Tibial nerve (tissue), 4 donors: ENCODE data around the gene DDX54. TPM values are rescaled to one million over a fixed set of nuclear protein-coding genes. Genes with fewer than 3 reads are reported as not detected.

ENCODE experiments used
- small RNA-seq: library from RNA; depleted of rRNA; stranded (forward); fragments of <200 nt; gene quantifications from one replicate; pipeline ENCODE3, GENCODE V24; 2016
- total RNA-seq, 4 donors: library from RNA; depleted of rRNA; stranded (reverse); fragments of >200 nt; gene quantifications; one replicate each; pipeline ENCODE4 v1.1.0, GENCODE V29; 2016

The DDX54 gene
- total RNA-seq, 4 donors from 2014 or later = 49.4 to 105 (median 83.0) TPM

Small RNAs within 50 kb of the gene (small RNA-seq; reads per million reads assigned to genes)
- gene MIR7106 = not detected
- gene RF00019 = not detected

Other genes with a start within 250 kb of the DDX54 start
- gene OAS3, start 247.0 kb downstream of the DDX54 start, total RNA-seq = 10 to 100 TPM in 2 of 4 donors, 1 to 10 TPM in 2; 5.7 to 16.5 (median 11.3) TPM
- 10 to 100 TPM in 1 of 4 donors, 1 to 10 TPM in 3; 3.1 to 28.4 (median 6.3) TPM for gene OAS2, start 207.0 kb downstream of the DDX54 start, total RNA-seq
- 10 to 100 TPM; 17.3 to 38.1 (median 25.4) TPM for gene DTX1, start 128.7 kb downstream of the DDX54 start, total RNA-seq
- 1 to 10 TPM in 3 of 4 donors, under 1 TPM in 1; 0.87 to 5.2 (median 3.3) TPM for gene RASAL1, start 49.7 kb downstream of the DDX54 start, total RNA-seq
- gene CFAP73, start 35.8 kb downstream of the DDX54 start, total RNA-seq = not detected
- gene RITA1, start 243 bp upstream of the DDX54 start, total RNA-seq = 10 to 100 TPM in 3 of 4 donors, 1 to 10 TPM in 1; 8.3 to 27.5 (median 14.1) TPM
- 10 to 100 TPM; 62.7 to 77.6 (median 69.8) TPM for gene TPCN1, start 36.0 kb upstream of the DDX54 start, total RNA-seq
- 10 to 100 TPM; 52.0 to 73.5 (median 61.2) TPM for gene SLC8B1, start 149.6 kb upstream of the DDX54 start, total RNA-seq
- 10 to 100 TPM; 36.5 to 57.9 (median 44.7) TPM for gene PLBD2, start 173.1 kb upstream of the DDX54 start, total RNA-seq
- gene SDS, start 218.4 kb upstream of the DDX54 start, total RNA-seq = under 1 TPM in 1 of 4 donors, not detected in 3; 0.90 TPM
- gene SDSL, start 236.9 kb upstream of the DDX54 start, total RNA-seq = 1 to 10 TPM; 1.9 to 3.0 (median 2.3) TPM